ENCODE results near the gene SLC16A8. TPM values are rescaled to one million over a fixed set of nuclear protein-coding genes. Genes with fewer than 3 reads are reported as not detected.

Gene SLC16A8
- total and polyA plus RNA-seq, 2 donors (not counting 1 experiment from before 2014, with no cell fraction given), result not detected

GRCh38 chr22:38098410-38099249 lies 14.6 kb upstream of the SLC16A8 start:
- Mint-ChIP-seq H3K4me1 (no peaks in the 10 kb centered on the region), H3K4me3 (no peak overlapping the region), H3K9me3 (ENCODE audit: insufficient read depth) (no peaks in the 10 kb centered on the region), H3K27me3 (no peaks in the 10 kb centered on the region), H3K27ac (no peak overlapping the region)
- ATAC-seq (ENCODE audit: low read depth) (no peak), DNase-seq (no peak)
- no peaks in the 10 kb centered on the region for H3K9me3 ChIP-seq (ENCODE audit: control extremely low read depth in 1 of 3, control insufficient read depth in 2 of 3, insufficient read depth in 1 of 3, low read length in 2 of 3)
- WGBS (ENCODE audit: insufficient coverage), result 87% methylated on average over 6 of the region's 9 CpGs
- no peak for TF ChIP-seq CTCF (IDR thresholded peaks at IDR 0.05)
- TF ChIP-seq EZH2 (IDR thresholded peaks at IDR 0.05; ENCODE audit: borderline replicate concordance, insufficient read depth, low read depth, low read length, poor library complexity, severe bottlenecking), result no peak
- no peaks in the 10 kb centered on the region for H3K79me2 ChIP-seq (ENCODE audit: control insufficient read depth, insufficient read depth, low read length)
- H3K27me3 ChIP-seq (replicated peaks in 1 of 4; ENCODE audit: control extremely low read depth in 1 of 4, control insufficient read depth in 3 of 4, insufficient read depth in 4 of 4, low read length in 3 of 4), result no peaks in the 10 kb centered on the region
- no peaks in the 10 kb centered on the region for H4K20me1 ChIP-seq (ENCODE audit: control insufficient read depth, insufficient read depth, low read length, poor library complexity, severe bottlenecking)
- H3K36me3 ChIP-seq (replicated peaks in 1 of 2; ENCODE audit: control extremely low read depth in 1 of 2, control insufficient read depth in 1 of 2, extremely low read depth in 1 of 2, insufficient read depth in 2 of 2, low read length in 1 of 2), result no peaks in the 10 kb centered on the region
- H2AFZ ChIP-seq (ENCODE audit: insufficient read depth, low read depth, low read length, poor library complexity, severe bottlenecking), result no peak overlapping the region
- no peak overlapping the region for H3K4me2 ChIP-seq (replicated peaks; ENCODE audit: low read depth, low read length, poor library complexity, severe bottlenecking)
- no peaks in the 10 kb centered on the region for H3K4me1 ChIP-seq (ENCODE audit: control insufficient read depth in 2 of 2, insufficient read depth in 2 of 2, low read length in 2 of 2)
- CTCF ChIA-PET, result interaction anchor here (0.7 to 2.1 kb wide), 4 partner anchors 9 to 328 kb away, joined by 3 to 9 read pairs (median 4); no protein-coding TSS in a partner anchor
- POLR2A ChIA-PET, result no interaction called here
- no peak overlapping the region for H3K9ac ChIP-seq (ENCODE audit: low read length)
- intact Hi-C loops (cut with micrococcal nuclease), result no loop called here
- H3K27ac ChIP-seq (ENCODE audit: low read length in 2 of 2), result no peak overlapping the region
- no peak overlapping the region for H3K4me3 ChIP-seq (ENCODE audit: control extremely low read depth in 1 of 5, extremely low read depth in 1 of 5, insufficient read depth in 1 of 5, low read depth in 2 of 5, low read length in 4 of 5)
